Coronary artery (tissue), 2 donors: ENCODE data around the gene VEZT.

ENCODE experiments used
- DNase-seq: peaks from one replicate; pipeline ENCODE4 v3.0.0-alpha.2; 2017; ENCODE audit warnings: low spot score
- H3K27ac ChIP-seq, 2 donors: fragments of 200-600 bp; sonication (generic); one replicate each; pipeline ENCODE4 v1.5.1; 2016 to 2019
- H3K4me3 ChIP-seq: fragments of 200-600 bp; sonication (generic); 2 replicates; pipeline ENCODE4 v1.5.1; 2016; ENCODE audit warnings: mild to moderate bottlenecking, moderate library complexity
- TF ChIP-seq, protein P1 (sequence below): fragments of 200-600 bp; sonication (generic); IDR thresholded peaks from one replicate; pipeline ENCODE4 v1.5.1; 2019; ENCODE audit warnings: antibody characterized with exemption

Gene VEZT

DNA sequence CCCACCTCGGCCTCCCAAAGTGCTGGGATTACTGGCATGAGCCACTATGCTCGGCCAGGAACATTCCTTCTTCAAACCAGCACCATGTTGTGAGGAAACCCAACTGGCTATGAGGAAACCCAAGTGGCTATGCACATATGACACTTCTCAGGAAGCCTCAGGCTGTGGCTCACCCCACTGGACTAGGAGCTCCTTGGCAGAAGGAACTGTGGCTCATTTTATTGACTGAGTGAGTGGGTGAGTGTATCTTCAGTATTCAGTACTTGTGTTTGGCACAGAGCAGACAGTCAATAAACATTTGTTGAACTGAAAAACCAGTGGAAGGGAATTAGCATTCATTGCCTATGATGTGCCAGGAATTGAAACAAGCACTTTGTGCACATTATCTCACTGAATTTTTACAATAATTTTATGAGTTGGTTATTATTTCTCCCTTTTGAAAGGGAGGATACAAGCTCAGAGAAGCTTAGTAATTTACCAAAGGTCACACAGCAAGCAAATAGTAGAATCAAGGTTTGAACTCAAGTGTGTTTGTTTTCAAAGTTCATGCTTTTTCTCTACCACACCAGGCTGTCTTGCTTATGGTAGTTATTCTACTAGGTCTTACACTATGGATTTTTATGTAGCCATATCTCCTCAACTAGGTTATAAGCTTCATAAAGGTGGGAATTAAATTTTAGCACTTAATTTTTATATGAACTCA lies 121.6 kb downstream of the VEZT start:
- H3K27ac ChIP-seq: no peak overlapping the region
- TF ChIP-seq, protein P1, sequence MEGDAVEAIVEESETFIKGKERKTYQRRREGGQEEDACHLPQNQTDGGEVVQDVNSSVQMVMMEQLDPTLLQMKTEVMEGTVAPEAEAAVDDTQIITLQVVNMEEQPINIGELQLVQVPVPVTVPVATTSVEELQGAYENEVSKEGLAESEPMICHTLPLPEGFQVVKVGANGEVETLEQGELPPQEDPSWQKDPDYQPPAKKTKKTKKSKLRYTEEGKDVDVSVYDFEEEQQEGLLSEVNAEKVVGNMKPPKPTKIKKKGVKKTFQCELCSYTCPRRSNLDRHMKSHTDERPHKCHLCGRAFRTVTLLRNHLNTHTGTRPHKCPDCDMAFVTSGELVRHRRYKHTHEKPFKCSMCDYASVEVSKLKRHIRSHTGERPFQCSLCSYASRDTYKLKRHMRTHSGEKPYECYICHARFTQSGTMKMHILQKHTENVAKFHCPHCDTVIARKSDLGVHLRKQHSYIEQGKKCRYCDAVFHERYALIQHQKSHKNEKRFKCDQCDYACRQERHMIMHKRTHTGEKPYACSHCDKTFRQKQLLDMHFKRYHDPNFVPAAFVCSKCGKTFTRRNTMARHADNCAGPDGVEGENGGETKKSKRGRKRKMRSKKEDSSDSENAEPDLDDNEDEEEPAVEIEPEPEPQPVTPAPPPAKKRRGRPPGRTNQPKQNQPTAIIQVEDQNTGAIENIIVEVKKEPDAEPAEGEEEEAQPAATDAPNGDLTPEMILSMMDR: no peak
- no peak for DNase-seq
- no peak overlapping the region for H3K4me3 ChIP-seq

DNA sequence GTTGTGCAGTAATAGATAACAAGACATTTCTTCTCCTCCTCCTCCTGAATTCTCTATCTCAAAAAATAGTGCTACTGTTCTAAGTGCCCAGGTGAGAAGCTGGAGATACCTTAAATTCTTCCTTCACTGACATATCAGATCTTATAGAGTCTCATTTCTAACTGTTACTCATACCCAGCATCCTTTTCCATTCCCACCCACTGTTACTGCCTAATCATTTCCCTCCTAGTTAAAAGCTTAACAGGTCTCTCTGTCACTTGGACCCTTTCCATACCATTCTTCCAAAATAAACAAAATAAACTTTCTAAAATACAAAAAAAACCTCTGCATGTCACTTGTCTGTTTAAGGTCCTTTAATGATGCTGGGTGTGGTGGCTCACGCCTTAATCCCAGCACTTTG lies 124.4 kb downstream of the VEZT start:
- TF ChIP-seq, protein P1: no peak

DNA sequence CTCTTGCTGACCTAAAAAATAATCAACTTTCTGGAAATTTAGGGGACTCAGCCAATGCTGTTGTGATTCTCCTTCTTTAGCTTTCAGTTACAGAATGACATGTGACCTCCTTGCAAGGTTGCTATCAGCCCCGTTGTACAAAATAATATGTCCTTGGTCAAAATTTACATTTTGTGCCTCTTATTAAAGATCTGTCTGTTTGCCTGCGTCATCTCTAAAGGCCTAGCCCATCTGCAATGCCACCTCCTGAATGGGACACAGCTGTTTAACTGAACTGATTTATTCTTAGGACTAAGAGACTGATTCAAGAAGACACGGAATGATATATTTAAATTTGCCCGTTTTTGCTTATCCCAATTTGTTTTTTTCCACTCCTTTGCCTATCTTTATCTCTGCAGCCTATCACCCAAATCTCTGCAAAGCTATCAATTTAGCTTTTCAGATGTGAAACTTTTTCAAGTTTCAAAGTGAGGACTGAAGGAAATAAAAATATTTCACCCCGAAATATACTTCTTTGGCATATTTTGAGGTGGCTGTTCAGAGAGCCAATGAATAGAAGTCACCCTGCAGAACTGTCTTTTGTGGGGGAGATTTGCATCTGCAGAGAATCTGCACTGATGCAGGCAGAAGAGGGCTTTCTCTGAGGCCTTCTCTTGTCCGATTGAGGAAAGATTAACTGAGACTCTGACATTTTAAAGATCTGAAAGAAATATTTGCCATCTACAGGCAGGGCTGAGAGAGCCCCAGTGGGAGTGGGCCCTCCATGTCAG lies 126.0 kb downstream of the VEZT start:
- no peak overlapping the region for H3K27ac ChIP-seq
- TF ChIP-seq, protein P1: no peak
- no peak for DNase-seq
- H3K4me3 ChIP-seq: no peak overlapping the region

More for the DNA sequence above, 124.4 kb downstream of the VEZT start:
- DNase-seq: no peak
- Histone ChIP-seq H3K4me3 (no peak overlapping the region), H3K27ac (no peak overlapping the region)

DNA sequence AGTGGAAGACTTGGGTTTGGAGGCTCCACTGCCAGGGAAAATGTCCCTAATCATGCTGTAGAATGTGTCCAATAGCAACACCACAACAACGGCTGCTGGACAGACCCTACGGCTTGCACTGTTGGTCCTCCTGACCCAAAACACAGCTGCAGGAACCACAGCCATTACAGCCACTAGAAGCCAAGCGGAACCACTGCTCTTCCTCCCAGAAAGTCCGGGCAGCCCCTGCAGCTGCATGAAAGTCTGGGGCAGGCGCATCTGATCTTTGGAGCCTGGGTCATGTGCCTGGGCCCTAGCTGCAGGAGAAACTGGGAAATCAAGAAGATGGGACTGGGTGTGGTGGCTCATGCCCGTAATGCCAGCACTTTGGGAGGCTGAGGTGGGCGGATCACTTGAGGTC lies 131.7 kb downstream of the VEZT start:
- TF ChIP-seq, protein P1: no peak
- no peak for DNase-seq
- Histone ChIP-seq H3K4me3 (no peak overlapping the region), H3K27ac (no peak overlapping the region)

DNA sequence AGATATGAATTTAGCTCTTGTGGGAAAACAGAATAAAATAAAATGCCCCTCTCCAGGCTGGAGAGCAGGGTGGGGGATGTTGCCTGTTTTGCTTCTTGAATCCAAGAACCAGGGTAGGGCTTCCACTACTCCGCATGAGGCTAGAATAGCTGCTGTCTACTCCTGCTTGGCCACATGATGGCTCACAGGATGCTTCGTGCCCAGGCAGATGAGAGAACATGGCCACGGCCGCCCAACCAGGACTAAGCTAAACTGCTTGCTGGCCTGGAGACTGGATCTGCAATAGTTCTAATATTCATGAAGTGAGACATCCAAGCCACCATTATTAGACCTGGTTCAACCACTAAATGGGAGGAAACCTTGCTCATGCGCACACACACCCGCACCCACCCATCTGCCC lies 134.1 kb downstream of the VEZT start:
- no peak for DNase-seq
- no peak overlapping the region for H3K27ac ChIP-seq
- TF ChIP-seq, protein P1: no peak
- H3K4me3 ChIP-seq: no peak overlapping the region
